H9 (cell line): ENCODE data around the gene ONECUT3. TPM values are rescaled to one million over a fixed set of nuclear protein-coding genes. Genes with fewer than 3 reads are reported as not detected.

Experiments
- DNase-seq: peaks from one replicate; pipeline ENCODE4 v3.0.0-alpha.2; 2017
- H2AFZ ChIP-seq: one replicate; pipeline ENCODE4 v1.6.1; 2013; ENCODE audit warnings: mild to moderate bottlenecking, low read length, control low read depth, moderate library complexity
- H2AK5ac ChIP-seq: 2 replicates; pipeline ENCODE4 v1.6.1; 2013; ENCODE audit warnings: low read length, control low read depth, mixed read lengths; ENCODE audit not compliant: insufficient read length
- H2BK120ac ChIP-seq: one replicate; pipeline ENCODE4 v1.6.1; 2013; ENCODE audit warnings: low read depth, mild to moderate bottlenecking, low read length, control low read depth, inconsistent platforms; ENCODE audit not compliant: poor library complexity, severe bottlenecking
- H2BK12ac ChIP-seq: 2 replicates; pipeline ENCODE4 v1.6.1; 2013; ENCODE audit warnings: low read length, control low read depth, mixed read lengths, low read depth; ENCODE audit not compliant: insufficient read length
- H2BK15ac ChIP-seq: 2 replicates; pipeline ENCODE4 v1.6.1; 2013; ENCODE audit warnings: low read depth, low read length, control low read depth
- H2BK20ac ChIP-seq: one replicate; pipeline ENCODE4 v1.6.1; 2013; ENCODE audit warnings: low read depth, mild to moderate bottlenecking, low read length, control low read depth, inconsistent platforms; ENCODE audit not compliant: poor library complexity, severe bottlenecking
- H2BK5ac ChIP-seq: 2 replicates; pipeline ENCODE4 v1.6.1; 2013; ENCODE audit warnings: low read length, control low read depth, mixed read lengths; ENCODE audit not compliant: insufficient read length
- H3K14ac ChIP-seq: 2 replicates; pipeline ENCODE4 v1.6.1; 2013; ENCODE audit warnings: low read length, control low read depth; ENCODE audit not compliant: insufficient read depth
- H3K18ac ChIP-seq: 2 replicates; pipeline ENCODE4 v1.6.1; 2013; ENCODE audit warnings: low read depth, mild to moderate bottlenecking, mixed read lengths, low read length, control low read depth; ENCODE audit not compliant: insufficient read length
- H3K23ac ChIP-seq: 2 replicates; pipeline ENCODE4 v1.6.1; 2013; ENCODE audit warnings: low read length, control low read depth, mixed read lengths, low read depth; ENCODE audit not compliant: insufficient read length
- H3K23me2 ChIP-seq: 2 replicates; pipeline ENCODE4 v1.6.1; 2013; ENCODE audit warnings: low read depth, mild to moderate bottlenecking, mixed read lengths, low read length, control low read depth; ENCODE audit not compliant: insufficient read length, poor library complexity, severe bottlenecking
- H3K27ac ChIP-seq: 2 replicates; pipeline ENCODE4 v1.5.1; 2013; ENCODE audit warnings: low read length, control low read depth, mixed read lengths, low read depth; ENCODE audit not compliant: insufficient read length
- H3K27me3 ChIP-seq: 2 replicates; pipeline ENCODE4 v1.6.1; 2013; ENCODE audit warnings: low read length, control low read depth, inconsistent platforms; ENCODE audit not compliant: insufficient read depth
- H3K4ac ChIP-seq: 2 replicates; pipeline ENCODE4 v1.6.1; 2013; ENCODE audit warnings: low read depth, mild to moderate bottlenecking, control low read depth, inconsistent platforms, low read length, moderate library complexity
- H3K4me1 ChIP-seq: 2 replicates; pipeline ENCODE4 v1.6.1; 2013; ENCODE audit warnings: low read length, control low read depth, inconsistent platforms; ENCODE audit not compliant: insufficient read depth
- H3K4me2 ChIP-seq: 2 replicates; pipeline ENCODE4 v1.6.1; 2013; ENCODE audit warnings: low read length, control low read depth, mixed read lengths; ENCODE audit not compliant: insufficient read length, insufficient read depth
- H3K56ac ChIP-seq: 2 replicates; pipeline ENCODE4 v1.6.1; 2013; ENCODE audit warnings: low read depth, mild to moderate bottlenecking, mixed read lengths, low read length, control low read depth; ENCODE audit not compliant: insufficient read length
- H3K79me1 ChIP-seq: 2 replicates; pipeline ENCODE4 v1.6.1; 2013; ENCODE audit warnings: low read depth, mild to moderate bottlenecking, moderate library complexity, low read length, control low read depth, inconsistent platforms; ENCODE audit not compliant: insufficient read depth, poor library complexity, severe bottlenecking
- H3K79me2 ChIP-seq: 2 replicates; pipeline ENCODE4 v1.6.1; 2013; ENCODE audit warnings: low read length, control low read depth, inconsistent platforms; ENCODE audit not compliant: insufficient read depth
- H3K9ac ChIP-seq: 2 replicates; pipeline ENCODE4 v1.6.1; 2013; ENCODE audit warnings: low read length, control low read depth, mixed read lengths; ENCODE audit not compliant: insufficient read length; ENCODE audit errors: extremely low read depth
- H3K9me3 ChIP-seq: one replicate; pipeline ENCODE4 v1.6.1; 2013; ENCODE audit warnings: low read depth, low read length, inconsistent platforms; ENCODE audit not compliant: control insufficient read depth
- H3T11ph ChIP-seq: one replicate; pipeline ENCODE4 v1.6.1; 2013; ENCODE audit warnings: mild to moderate bottlenecking, low read length, control low read depth, inconsistent platforms
- H4K20me1 ChIP-seq: one replicate; pipeline ENCODE4 v1.6.1; 2013; ENCODE audit not compliant: control insufficient read depth, insufficient read length, insufficient read depth
- H4K5ac ChIP-seq: 2 replicates; pipeline ENCODE4 v1.6.1; 2013; ENCODE audit warnings: low read depth, mild to moderate bottlenecking, mixed read lengths, low read length, control low read depth; ENCODE audit not compliant: insufficient read length
- H4K8ac ChIP-seq: replicated peaks from 2 replicates; pipeline ENCODE4 v1.6.1; 2013; ENCODE audit warnings: low read length, control low read depth, mixed read lengths, low read depth; ENCODE audit not compliant: insufficient read length
- H4K91ac ChIP-seq: 2 replicates; pipeline ENCODE4 v1.6.1; 2013; ENCODE audit warnings: low read depth, mild to moderate bottlenecking, moderate library complexity, mixed read lengths, low read length, control low read depth; ENCODE audit not compliant: insufficient read length
- H3K27ac Mint-ChIP-seq, 3 experiments: 2 replicates in 2 of 3; 3 replicates in 1 of 3; pipeline ENCODE4 v1.8.0; 2020 to 2021; ENCODE audit warnings: mixed read lengths in 3 of 3, mild to moderate bottlenecking in 1 of 3, moderate library complexity in 1 of 3
- H3K27me3 Mint-ChIP-seq: 2 replicates; pipeline ENCODE4 v1.8.0; 2021; ENCODE audit warnings: low read depth, mild to moderate bottlenecking, moderate library complexity, mixed read lengths
- H3K36me3 Mint-ChIP-seq, 3 experiments: 2 replicates in 2 of 3; 3 replicates in 1 of 3; pipeline ENCODE4 v1.8.0; 2020 to 2021; ENCODE audit warnings: low read depth in 3 of 3, mixed read lengths in 3 of 3; ENCODE audit not compliant: insufficient read depth in 1 of 3
- H3K4me1 Mint-ChIP-seq, 2 experiments: 2 replicates each; pipeline ENCODE4 v1.8.0; 2020; ENCODE audit warnings: mixed read lengths in 2 of 2
- H3K4me3 Mint-ChIP-seq, 2 experiments: 2 replicates in 1 of 2; 3 replicates in 1 of 2; pipeline ENCODE4 v1.8.0; 2020 to 2021; ENCODE audit warnings: mild to moderate bottlenecking in 2 of 2, mixed read lengths in 2 of 2, moderate library complexity in 1 of 2
- H3K9me3 Mint-ChIP-seq, 2 experiments: 2 replicates in 1 of 2; 3 replicates in 1 of 2; pipeline ENCODE4 v1.8.0; 2020; ENCODE audit warnings: mild to moderate bottlenecking in 2 of 2, mixed read lengths in 2 of 2, moderate library complexity in 1 of 2
- WGBS: extraction: QIAGEN DNeasy Blood & Tissue Kit; methylation state at CpG from one replicate; pipeline ENCODE4 v1.1.7; 2013; ENCODE audit warnings: missing lambda C conversion rate, low lambda C conversion rate, mixed read lengths; ENCODE audit not compliant: insufficient read length; ENCODE audit errors: extremely low coverage; 5-methylcytosine and 5-hydroxymethylcytosine counted together
- total RNA-seq: library from RNA; stranded (reverse); gene quantifications from 2 replicates; pipeline ENCODE4 v1.2.1, GENCODE V29; 2021
- TF ChIP-seq, protein P1 (sequence below): fragments of 200-600 bp; sonication (generic); conservative IDR thresholded peaks from 3 replicates; pipeline ENCODE4 v1.8.0; 2021; ENCODE audit warnings: antibody characterized with exemption, mild to moderate bottlenecking

Gene ONECUT3
- total RNA-seq, 1 experiment from 2014 or later, result 0.04 TPM

DNA sequence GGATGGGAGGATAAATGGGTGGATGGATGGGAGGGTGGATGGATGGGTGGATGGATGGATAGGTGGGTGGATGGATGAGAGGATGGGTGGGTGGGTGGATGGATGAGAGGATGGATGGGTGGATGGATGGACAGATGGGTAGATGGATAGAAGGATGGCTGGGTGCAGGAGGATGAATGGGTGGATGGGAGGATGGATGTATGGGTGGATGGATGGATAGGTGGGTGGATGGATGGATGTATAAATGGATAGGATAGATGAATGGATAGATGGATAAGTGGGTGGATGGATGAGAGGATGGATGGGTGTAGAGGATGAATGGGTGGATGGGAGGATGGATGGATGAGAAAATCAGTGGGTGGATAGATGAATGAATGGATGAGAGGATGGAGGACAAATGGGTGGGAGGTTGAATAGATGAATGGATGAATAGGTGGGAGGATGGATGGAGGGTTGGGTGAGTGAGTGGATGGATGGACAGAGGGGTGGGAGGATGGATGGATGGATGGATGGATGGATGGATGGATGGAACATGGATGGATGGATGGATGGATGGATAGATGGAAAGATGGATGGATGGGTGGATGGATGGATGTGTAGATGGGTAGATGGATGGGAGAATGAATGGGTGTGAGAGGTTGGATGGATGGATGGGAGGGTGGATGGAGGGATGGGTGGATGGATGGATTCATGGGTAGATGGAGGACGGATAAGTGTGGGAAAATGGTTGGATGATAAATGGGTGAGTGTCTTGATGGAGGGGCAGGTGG, 35.9 kb upstream of the ONECUT3 start:
- Histone ChIP-seq H2BK5ac (no peak overlapping the region), H3K9me3 (no peaks in the 10 kb centered on the region), H3K27ac (no peak overlapping the region), H2BK15ac (no peak overlapping the region), H3K27me3 (no peaks in the 10 kb centered on the region; the same call in 1 of the 2 replicates), H3K9ac (no peak overlapping the region), H4K91ac (no peak overlapping the region), H3K4ac (no peak overlapping the region), H3K23me2 (no peaks in the 10 kb centered on the region), H3K23ac (no peak overlapping the region), H3K79me1 (no peaks in the 10 kb centered on the region), H3K4me2 (no peak overlapping the region), H4K8ac (no peak overlapping the region), H2BK120ac (no peak overlapping the region), H3K18ac (no peak overlapping the region), H3K14ac (no peak overlapping the region), H4K5ac (no peak overlapping the region), H3K4me1 (no peaks in the 10 kb centered on the region), H2AFZ (no peak overlapping the region), H4K20me1 (no peaks in the 10 kb centered on the region), H3K56ac (no peak overlapping the region), H2BK20ac (no peak overlapping the region), H3K79me2 (no peaks in the 10 kb centered on the region), H3T11ph (no peak overlapping the region), H2AK5ac (no peak overlapping the region), H2BK12ac (no peak overlapping the region)
- Mint-ChIP-seq H3K36me3 (no peaks in the 10 kb centered on the region), H3K9me3 (peaks cover 2 to 9% of the 10 kb centered on the region in 2 experiments; a peak in 4 of 5 replicates), H3K27me3 (peaks cover 79% of the 10 kb centered on the region), H3K27ac (no peak overlapping the region), H3K4me1 (peaks cover 2 to 20% of the 10 kb centered on the region in 2 experiments; a peak in 3 of 4 replicates), H3K4me3 (peak overlapping the region in 1 of 2 experiments; percentile 73; a peak in 3 of 5 replicates)
- no peak for DNase-seq
- 100% methylated on average over 1 of the region's 1 CpG for WGBS
- TF ChIP-seq, protein P1, sequence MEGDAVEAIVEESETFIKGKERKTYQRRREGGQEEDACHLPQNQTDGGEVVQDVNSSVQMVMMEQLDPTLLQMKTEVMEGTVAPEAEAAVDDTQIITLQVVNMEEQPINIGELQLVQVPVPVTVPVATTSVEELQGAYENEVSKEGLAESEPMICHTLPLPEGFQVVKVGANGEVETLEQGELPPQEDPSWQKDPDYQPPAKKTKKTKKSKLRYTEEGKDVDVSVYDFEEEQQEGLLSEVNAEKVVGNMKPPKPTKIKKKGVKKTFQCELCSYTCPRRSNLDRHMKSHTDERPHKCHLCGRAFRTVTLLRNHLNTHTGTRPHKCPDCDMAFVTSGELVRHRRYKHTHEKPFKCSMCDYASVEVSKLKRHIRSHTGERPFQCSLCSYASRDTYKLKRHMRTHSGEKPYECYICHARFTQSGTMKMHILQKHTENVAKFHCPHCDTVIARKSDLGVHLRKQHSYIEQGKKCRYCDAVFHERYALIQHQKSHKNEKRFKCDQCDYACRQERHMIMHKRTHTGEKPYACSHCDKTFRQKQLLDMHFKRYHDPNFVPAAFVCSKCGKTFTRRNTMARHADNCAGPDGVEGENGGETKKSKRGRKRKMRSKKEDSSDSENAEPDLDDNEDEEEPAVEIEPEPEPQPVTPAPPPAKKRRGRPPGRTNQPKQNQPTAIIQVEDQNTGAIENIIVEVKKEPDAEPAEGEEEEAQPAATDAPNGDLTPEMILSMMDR, result no peak
